ENCODE measurements around the gene CECR2. TPM values are rescaled to one million over a fixed set of nuclear protein-coding genes. Genes with fewer than 3 reads are reported as not detected.
"Not testable (repeated sequence)": the region's sequence is repeated elsewhere in the genome, so short reads cannot be mapped to it uniquely, and the experiment has no call there.

The CECR2 gene
- total and polyA plus RNA-seq, 10 of the 15 experiments (the other 5 are each of a cell fraction or from before 2014, with no cell fraction given) = 0.01 to 0.08 (median 0.01) TPM; not detected in 7

DNA sequence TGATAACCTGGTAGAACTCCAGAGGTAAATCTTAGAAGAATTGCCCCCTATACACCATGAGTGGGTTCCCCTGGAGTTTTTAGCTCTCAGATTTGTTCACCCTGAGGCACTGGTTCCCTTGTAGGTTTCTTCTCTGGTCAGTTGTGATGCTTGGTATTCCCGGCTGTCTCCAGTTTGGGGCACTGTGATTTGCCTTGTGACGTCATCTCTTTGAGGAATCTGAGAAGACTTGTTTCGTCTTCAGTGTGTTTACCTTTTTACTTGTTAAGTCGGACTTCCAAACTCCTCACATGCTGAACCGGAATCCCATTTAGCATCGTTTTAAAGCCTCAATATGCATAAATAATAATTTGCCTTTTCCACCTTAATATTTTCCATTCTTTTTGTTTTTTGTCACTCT is 54.4 kb downstream of the CECR2 start (continued):
- TF ChIP-seq, protein P1, sequence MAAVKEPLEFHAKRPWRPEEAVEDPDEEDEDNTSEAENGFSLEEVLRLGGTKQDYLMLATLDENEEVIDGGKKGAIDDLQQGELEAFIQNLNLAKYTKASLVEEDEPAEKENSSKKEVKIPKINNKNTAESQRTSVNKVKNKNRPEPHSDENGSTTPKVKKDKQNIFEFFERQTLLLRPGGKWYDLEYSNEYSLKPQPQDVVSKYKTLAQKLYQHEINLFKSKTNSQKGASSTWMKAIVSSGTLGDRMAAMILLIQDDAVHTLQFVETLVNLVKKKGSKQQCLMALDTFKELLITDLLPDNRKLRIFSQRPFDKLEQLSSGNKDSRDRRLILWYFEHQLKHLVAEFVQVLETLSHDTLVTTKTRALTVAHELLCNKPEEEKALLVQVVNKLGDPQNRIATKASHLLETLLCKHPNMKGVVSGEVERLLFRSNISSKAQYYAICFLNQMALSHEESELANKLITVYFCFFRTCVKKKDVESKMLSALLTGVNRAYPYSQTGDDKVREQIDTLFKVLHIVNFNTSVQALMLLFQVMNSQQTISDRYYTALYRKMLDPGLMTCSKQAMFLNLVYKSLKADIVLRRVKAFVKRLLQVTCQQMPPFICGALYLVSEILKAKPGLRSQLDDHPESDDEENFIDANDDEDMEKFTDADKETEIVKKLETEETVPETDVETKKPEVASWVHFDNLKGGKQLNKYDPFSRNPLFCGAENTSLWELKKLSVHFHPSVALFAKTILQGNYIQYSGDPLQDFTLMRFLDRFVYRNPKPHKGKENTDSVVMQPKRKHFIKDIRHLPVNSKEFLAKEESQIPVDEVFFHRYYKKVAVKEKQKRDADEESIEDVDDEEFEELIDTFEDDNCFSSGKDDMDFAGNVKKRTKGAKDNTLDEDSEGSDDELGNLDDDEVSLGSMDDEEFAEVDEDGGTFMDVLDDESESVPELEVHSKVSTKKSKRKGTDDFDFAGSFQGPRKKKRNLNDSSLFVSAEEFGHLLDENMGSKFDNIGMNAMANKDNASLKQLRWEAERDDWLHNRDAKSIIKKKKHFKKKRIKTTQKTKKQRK (IDR thresholded peaks at IDR 0.05; ENCODE audit: low read depth, low read length) = no peak
- TF ChIP-seq FOXK2 (IDR thresholded peaks at IDR 0.05) (no peak), FOXM1 (IDR thresholded peaks at IDR 0.05; ENCODE audit: low read depth, low read length) (no peak), GATAD2B (conservative IDR thresholded peaks at IDR 0.05; ENCODE audit: low read depth) (no peak), NFYA (IDR thresholded peaks at IDR 0.05; ENCODE audit: borderline replicate concordance, low read depth, low read length) (no peak), JUNB (IDR thresholded peaks at IDR 0.05) (no peak), KDM1A (IDR thresholded peaks at IDR 0.05; ENCODE audit: borderline replicate concordance) (no peak)
- TF ChIP-seq, protein P2, sequence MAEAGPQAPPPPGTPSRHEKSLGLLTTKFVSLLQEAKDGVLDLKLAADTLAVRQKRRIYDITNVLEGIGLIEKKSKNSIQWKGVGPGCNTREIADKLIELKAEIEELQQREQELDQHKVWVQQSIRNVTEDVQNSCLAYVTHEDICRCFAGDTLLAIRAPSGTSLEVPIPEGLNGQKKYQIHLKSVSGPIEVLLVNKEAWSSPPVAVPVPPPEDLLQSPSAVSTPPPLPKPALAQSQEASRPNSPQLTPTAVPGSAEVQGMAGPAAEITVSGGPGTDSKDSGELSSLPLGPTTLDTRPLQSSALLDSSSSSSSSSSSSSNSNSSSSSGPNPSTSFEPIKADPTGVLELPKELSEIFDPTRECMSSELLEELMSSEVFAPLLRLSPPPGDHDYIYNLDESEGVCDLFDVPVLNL (IDR thresholded peaks at IDR 0.05; ENCODE audit: low read depth, low read length) = no peak

DNA sequence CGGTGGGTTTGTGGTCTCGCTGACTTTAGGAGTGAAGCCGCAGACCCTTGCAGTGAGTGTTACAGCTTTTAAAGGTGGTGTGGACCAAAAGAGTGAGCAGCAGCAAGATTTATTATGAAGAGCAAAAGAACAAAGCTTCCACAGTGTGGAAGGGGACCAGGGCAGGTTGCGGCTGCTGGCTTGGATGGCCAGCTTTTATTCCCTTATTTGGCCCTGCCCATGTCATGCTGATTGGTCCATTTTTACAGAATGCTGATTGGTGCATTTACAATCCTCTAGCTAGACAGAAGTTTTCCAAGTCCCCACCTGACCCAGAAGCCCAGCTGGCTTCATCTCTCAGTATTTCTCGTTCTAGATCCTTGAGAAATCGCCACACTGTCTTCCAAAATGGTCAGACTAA is 58.3 kb downstream of the CECR2 start:
- peak; percentile 43; the same call in 1 of the 2 replicates for TF ChIP-seq NFYB (IDR thresholded peaks at IDR 0.05; ENCODE audit: insufficient read depth, low read depth, low read length)
- H3K27me3 ChIP-seq (replicated peaks in 1 of 2; ENCODE audit: control insufficient read depth in 2 of 2, insufficient read depth in 2 of 2, low read length in 1 of 2); SMC1A ChIA-PET (ENCODE audit: uncharacterized antibody, unreplicated experiment); H2AFZ ChIP-seq (ENCODE audit: control insufficient read depth, low read depth, low read length); H4K20me1 ChIP-seq (ENCODE audit: control insufficient read depth, insufficient read depth); BruUV-seq (replicated peaks); H3K9me3 ChIP-seq (replicated peaks; ENCODE audit: control insufficient read depth, insufficient read depth, low read length); DNase-seq (ENCODE audit: low read depth, low spot score); H3K4me2 ChIP-seq (ENCODE audit: control insufficient read depth, insufficient read depth); H3K27ac ChIP-seq (ENCODE audit: control insufficient read depth, insufficient read depth); in situ Hi-C loops (cut with MboI); POLR2A ChIA-PET; H3K4me3 ChIP-seq; RAD21 ChIA-PET (ENCODE audit: unreplicated experiment); H3K36me3 ChIP-seq (ENCODE audit: control insufficient read depth in 2 of 2, insufficient read depth in 2 of 2, low read length in 1 of 2); H3K9ac ChIP-seq (ENCODE audit: control insufficient read depth, insufficient read depth, low read length); H3K4me1 ChIP-seq (ENCODE audit: control insufficient read depth, insufficient read depth, low read length); intact Hi-C loops (cut with micrococcal nuclease; ENCODE audit: unreplicated experiment); CTCF ChIA-PET; ATAC-seq; FAIRE-seq; H3K79me2 ChIP-seq (ENCODE audit: control insufficient read depth, insufficient read depth, low read length): not testable (repeated sequence)
- WGBS (ENCODE audit: insufficient coverage, insufficient replicate concordance, low lambda C conversion rate, missing lambda C conversion rate) = 70% methylated on average over 6 of the region's 6 CpGs
